ENCODE measurements around the gene DPM2.

- TF ChIP-seq EZH2phosphoT487 (conservative IDR thresholded peaks at IDR 0.05; ENCODE audit: low read length), result no peak
- TF ChIP-seq, protein P1, sequence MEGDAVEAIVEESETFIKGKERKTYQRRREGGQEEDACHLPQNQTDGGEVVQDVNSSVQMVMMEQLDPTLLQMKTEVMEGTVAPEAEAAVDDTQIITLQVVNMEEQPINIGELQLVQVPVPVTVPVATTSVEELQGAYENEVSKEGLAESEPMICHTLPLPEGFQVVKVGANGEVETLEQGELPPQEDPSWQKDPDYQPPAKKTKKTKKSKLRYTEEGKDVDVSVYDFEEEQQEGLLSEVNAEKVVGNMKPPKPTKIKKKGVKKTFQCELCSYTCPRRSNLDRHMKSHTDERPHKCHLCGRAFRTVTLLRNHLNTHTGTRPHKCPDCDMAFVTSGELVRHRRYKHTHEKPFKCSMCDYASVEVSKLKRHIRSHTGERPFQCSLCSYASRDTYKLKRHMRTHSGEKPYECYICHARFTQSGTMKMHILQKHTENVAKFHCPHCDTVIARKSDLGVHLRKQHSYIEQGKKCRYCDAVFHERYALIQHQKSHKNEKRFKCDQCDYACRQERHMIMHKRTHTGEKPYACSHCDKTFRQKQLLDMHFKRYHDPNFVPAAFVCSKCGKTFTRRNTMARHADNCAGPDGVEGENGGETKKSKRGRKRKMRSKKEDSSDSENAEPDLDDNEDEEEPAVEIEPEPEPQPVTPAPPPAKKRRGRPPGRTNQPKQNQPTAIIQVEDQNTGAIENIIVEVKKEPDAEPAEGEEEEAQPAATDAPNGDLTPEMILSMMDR (IDR thresholded peaks at IDR 0.05; ENCODE audit: insufficient read depth, low read length, poor library complexity, severe bottlenecking), result no peak
These were observed 25.3 kb upstream of the DPM2 start for GRCh38 chr9:127963041-127963358.
